Heart right ventricle (tissue), 16 donors: ENCODE data around the gene CXorf58. TPM values are rescaled to one million over a fixed set of nuclear protein-coding genes. Genes with fewer than 3 reads are reported as not detected.

Experiments used
- ATAC-seq, 8 donors: fragments of 200-7000 bp; cut with Tn5 transposase; one replicate each; pipeline ENCODE4 v1.9.1; 2020; ENCODE audit warnings: mild to moderate bottlenecking in 8 of 8, moderate library complexity in 8 of 8, moderate number of reproducible peaks in 1 of 8
- DNase-seq, 2 donors: peaks; one replicate each; pipeline ENCODE4 v3.0.0-alpha.2; 2020
- H3K27ac ChIP-seq, 10 donors: fragments of 200-600 bp; sonication (generic) in 2 of 10; one replicate each; pipeline versions ENCODE4 v1.5.0 to v1.8.0; 2020 to 2022; ENCODE audit warnings: mild to moderate bottlenecking in 3 of 10
- H3K27me3 ChIP-seq, 7 donors: fragments of 200-600 bp; one replicate each; pipeline ENCODE4 v1.8.0; 2021 to 2022; ENCODE audit warnings: mild to moderate bottlenecking in 2 of 7
- H3K36me3 ChIP-seq, 9 donors: fragments of 200-600 bp; sonication (generic) in 1 of 9; one replicate each; pipeline versions ENCODE4 v1.5.0 to v1.8.0; 2020 to 2022; ENCODE audit warnings: mild to moderate bottlenecking in 2 of 9
- H3K4me1 ChIP-seq, 9 donors: fragments of 200-600 bp; sonication (generic) in 1 of 9; one replicate each; pipeline versions ENCODE4 v1.5.0 to v1.8.0; 2020 to 2022; ENCODE audit warnings: mild to moderate bottlenecking in 4 of 9
- H3K4me3 ChIP-seq, 10 donors: fragments of 200-600 bp; sonication (generic) in 2 of 10; one replicate each; pipeline versions ENCODE4 v1.5.0 to v1.8.0; 2020 to 2022; ENCODE audit warnings: mild to moderate bottlenecking in 7 of 10, moderate library complexity in 2 of 10
- H3K9me3 ChIP-seq, 11 donors: fragments of 200-600 bp in 10 of 11; sonication (generic) in 2 of 11; one replicate each; pipeline versions ENCODE4 v1.5.0 to v1.8.0; 2013 to 2022; ENCODE audit warnings: mild to moderate bottlenecking in 2 of 11, control low read depth in 1 of 11, moderate library complexity in 1 of 11
- WGBS, 2 donors: extraction: QIAGEN DNeasy Blood & Tissue Kit; methylation state at CpG; one replicate each; pipeline ENCODE4 v1.1.7; 2013; ENCODE audit warnings: inconsistent platforms in 1 of 2; 5-methylcytosine and 5-hydroxymethylcytosine counted together
- intact Hi-C, 10 donors: fragments of 100-400 bp; cut with DNase I; formaldehyde crosslinking; loops; one replicate each; pipeline versions ENCODE4 v1.11.1 to v1.14.2; 2022
- polyA plus RNA-seq, 2 donors: library from polyadenylated mRNA; stranded (reverse); fragments of 200-250 nt; gene quantifications; one replicate each; pipeline ENCODE4 v1.2.3, GENCODE V29; 2013
- total RNA-seq, 10 donors: library from RNA; stranded (reverse); fragmentation: NEBNext Ultra II Directional in 3 of 10; extraction: Animal tissue kit (Norgen Biotek cat#: 25700) in 3 of 10; gene quantifications; one replicate each; pipeline versions ENCODE4 v1.2.1 to v1.2.4, GENCODE V29; 2021 to 2023
- TF ChIP-seq, protein P1 (sequence below), 9 donors: fragments of 200-600 bp; sonication (generic) in 2 of 9; IDR thresholded peaks; one replicate each; pipeline versions ENCODE4 v1.5.0 to v1.8.0; 2021 to 2022; ENCODE audit warnings: antibody characterized with exemption in 9 of 9, mild to moderate bottlenecking in 5 of 9, moderate library complexity in 1 of 9
- donor health status: Arrhythmogenic right ventricular cardiomyopathy.
- donor health status: ischemic (EF 13 %, LVEDD 7.1; RV severe dilation, severe dysfunction).
- donor health status: healthy with polysubstance abuse.
- donor health status: DM: no; HTN: yes; CAD: no.
- donor health status: DM: no; HTN: no; CAD: no.
- donor health status: ischemic (EF 25% LVEDD 6.9; RV normal size, moderate dysfunction).
- donor health status: ischemic (EF 25% LVEDD 5.7; RV mildly dilated, moderate dysfunction).
- donor health status: healthy.
- donor health status: DM: yes; HTN: yes; CAD: no.
- donor health status: Ischemic cardiomyopathy.
- donor health status: ischemic (EF 35%, LVEDD 5.7; RV mildly dilated, moderate dysfunction).
- donor health status: nonischemic (EF 11% LVEDD 7.7; RV severe dilation, severe dysfunction).
- donor health status: DM: yes; HTN: yes; CAD: no.
- donor health status: PGD.
- donor health status: ischemic (EF 29% LVEDD 5.4; RV normal size, mild dysfunction).
- donor health status: nonischemic (EF 23%, LVEDD 6.1; RV moderate dilation, normal function).

CXorf58 gene
- total and polyA plus RNA-seq, 12 donors, result 0.09 to 1.1 (median 0.30) TPM; not detected in 2

DNA sequence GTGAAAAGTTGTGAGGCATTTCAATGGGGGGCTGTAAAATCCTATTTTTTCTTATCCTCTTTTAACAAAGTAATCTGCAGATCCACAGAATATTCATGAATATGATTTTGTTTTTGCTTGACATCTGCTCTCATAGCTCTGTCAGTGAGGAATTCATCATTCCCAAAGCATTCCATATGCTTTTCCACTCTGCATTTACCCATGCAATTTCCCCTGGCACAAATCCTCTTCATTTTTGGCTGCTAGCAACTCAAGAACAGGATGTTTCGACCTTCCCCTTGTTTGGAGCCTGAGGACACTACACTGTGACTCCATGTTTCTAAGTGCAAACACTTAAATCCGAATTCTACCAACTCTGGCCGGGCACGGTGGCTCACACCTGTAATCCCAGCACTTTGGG, 70.7 kb downstream of the CXorf58 start:
- H3K36me3 ChIP-seq, result no peaks in the 10 kb centered on the region
- H3K4me3 ChIP-seq, result no peak overlapping the region
- no peaks in the 10 kb centered on the region for H3K4me1 ChIP-seq
- H3K9me3 ChIP-seq, result no peaks in the 10 kb centered on the region
- ATAC-seq (no peak), DNase-seq (no peak)
- WGBS, 2 donors, result 76 to 78% methylated on average over 4 of the region's 4 CpGs
- H3K27ac ChIP-seq, result no peak overlapping the region
- intact Hi-C loops, result no loop called here
- H3K27me3 ChIP-seq, result peaks cover 0 to 67% (median 0%) of the 10 kb centered on the region in 7 donors
- TF ChIP-seq, protein P1, sequence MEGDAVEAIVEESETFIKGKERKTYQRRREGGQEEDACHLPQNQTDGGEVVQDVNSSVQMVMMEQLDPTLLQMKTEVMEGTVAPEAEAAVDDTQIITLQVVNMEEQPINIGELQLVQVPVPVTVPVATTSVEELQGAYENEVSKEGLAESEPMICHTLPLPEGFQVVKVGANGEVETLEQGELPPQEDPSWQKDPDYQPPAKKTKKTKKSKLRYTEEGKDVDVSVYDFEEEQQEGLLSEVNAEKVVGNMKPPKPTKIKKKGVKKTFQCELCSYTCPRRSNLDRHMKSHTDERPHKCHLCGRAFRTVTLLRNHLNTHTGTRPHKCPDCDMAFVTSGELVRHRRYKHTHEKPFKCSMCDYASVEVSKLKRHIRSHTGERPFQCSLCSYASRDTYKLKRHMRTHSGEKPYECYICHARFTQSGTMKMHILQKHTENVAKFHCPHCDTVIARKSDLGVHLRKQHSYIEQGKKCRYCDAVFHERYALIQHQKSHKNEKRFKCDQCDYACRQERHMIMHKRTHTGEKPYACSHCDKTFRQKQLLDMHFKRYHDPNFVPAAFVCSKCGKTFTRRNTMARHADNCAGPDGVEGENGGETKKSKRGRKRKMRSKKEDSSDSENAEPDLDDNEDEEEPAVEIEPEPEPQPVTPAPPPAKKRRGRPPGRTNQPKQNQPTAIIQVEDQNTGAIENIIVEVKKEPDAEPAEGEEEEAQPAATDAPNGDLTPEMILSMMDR (IDR thresholded peaks at IDR 0.05), result no peak

DNA sequence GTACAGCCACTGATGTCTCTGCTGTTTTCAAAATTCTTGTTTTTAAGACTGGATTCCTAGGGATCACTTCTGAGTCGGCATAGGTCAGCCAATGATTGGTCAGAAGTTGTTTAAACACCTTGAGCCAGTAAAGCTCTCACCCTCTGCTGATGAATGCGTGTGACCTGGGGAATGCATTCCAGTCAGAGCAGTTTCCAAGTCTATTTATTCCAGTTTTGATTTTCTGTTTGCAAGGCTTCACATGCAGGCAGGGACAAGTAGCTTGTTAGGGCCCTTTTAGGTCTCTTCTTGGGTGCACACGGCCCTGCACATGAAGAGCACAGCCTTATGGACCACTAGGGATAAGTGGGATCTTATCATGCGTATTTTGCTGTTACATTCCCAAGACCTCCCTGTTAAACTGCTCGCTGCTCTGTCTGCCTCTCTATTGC, 72.2 kb downstream of the CXorf58 start:
- DNase-seq (no peak), ATAC-seq (no peak)
- Histone ChIP-seq H3K27ac (no peak overlapping the region), H3K4me1 (peaks cover 0 to 3% (median 0%) of the 10 kb centered on the region in 9 donors), H3K27me3 (peaks cover 0 to 81% (median 0%) of the 10 kb centered on the region in 7 donors), H3K9me3 (no peaks in the 10 kb centered on the region), H3K36me3 (peaks cover 0 to 3% (median 0%) of the 10 kb centered on the region in 9 donors), H3K4me3 (no peak overlapping the region)
- WGBS, 2 donors, result 30 to 44% methylated on average over 5 of the region's 5 CpGs
- TF ChIP-seq, protein P1 (IDR thresholded peaks at IDR 0.05), result no peak
- intact Hi-C loops, result no loop called here

DNA sequence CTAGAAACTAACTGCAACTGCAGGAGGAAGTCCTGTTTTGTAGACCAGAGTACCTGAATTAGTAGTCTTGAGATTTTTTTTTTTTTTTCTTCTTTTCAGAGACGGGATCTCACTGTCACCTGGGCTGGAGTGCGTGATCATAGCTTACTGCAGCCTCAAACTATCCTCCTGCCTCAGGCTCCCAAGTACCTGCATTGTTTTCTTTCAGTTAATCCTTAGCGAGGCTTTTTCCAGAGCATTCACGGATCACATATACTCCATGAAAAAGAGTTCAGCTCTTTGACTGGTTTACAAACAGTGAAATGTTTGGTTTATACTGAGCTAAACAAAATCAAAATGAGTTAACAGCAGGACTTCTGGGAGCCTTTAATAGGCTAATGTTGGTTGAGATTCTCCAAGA, 73.4 kb downstream of the CXorf58 start:
- H3K27me3 ChIP-seq, result peaks cover 0 to 91% (median 0%) of the 10 kb centered on the region in 7 donors
- peaks cover 0 to 3% (median 0%) of the 10 kb centered on the region in 9 donors for H3K4me1 ChIP-seq
- no peak for ATAC-seq
- H3K27ac ChIP-seq, result no peak overlapping the region
- H3K9me3 ChIP-seq, result no peaks in the 10 kb centered on the region
- intact Hi-C loops, result no loop called here
- DNase-seq, result no peak
- H3K4me3 ChIP-seq, result no peak overlapping the region
- TF ChIP-seq, protein P1 (IDR thresholded peaks at IDR 0.05), result no peak
- 90 to 92% methylated on average over 4 of the region's 4 CpGs for WGBS, 2 donors
- H3K36me3 ChIP-seq, result peaks cover 0 to 13% (median 0%) of the 10 kb centered on the region in 9 donors

DNA sequence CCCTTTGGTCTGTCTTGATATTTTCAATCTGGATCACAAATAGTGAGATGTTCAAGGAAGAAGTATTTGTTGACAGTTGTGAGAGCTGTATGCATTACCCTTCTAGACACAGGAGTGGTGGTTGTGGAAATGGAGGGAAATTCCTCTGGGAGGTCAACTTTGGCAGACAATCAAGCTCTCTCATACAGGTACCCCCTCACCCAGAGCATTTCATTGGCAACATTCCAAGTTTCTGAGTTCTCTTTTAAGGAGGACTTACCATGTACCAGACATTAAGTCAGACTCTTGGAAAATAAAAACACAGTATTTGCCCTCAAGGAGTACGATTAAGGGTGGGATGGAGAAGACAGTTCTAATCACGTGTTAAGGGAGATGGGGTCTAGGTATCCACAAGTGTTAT, 73.9 kb downstream of the CXorf58 start:
- H3K4me3 ChIP-seq, result no peak overlapping the region
- intact Hi-C loops, result no loop called here
- H3K36me3 ChIP-seq, result peaks cover 0 to 18% (median 0%) of the 10 kb centered on the region in 9 donors
- 83 to 88% methylated on average over 2 of the region's 2 CpGs for WGBS, 2 donors
- ATAC-seq (no peak), DNase-seq (no peak)
- TF ChIP-seq, protein P1 (IDR thresholded peaks at IDR 0.05), result no peak
- H3K27ac ChIP-seq, result no peak overlapping the region
- no peaks in the 10 kb centered on the region for H3K9me3 ChIP-seq
- H3K4me1 ChIP-seq, result peaks cover 0 to 3% (median 0%) of the 10 kb centered on the region in 9 donors
- H3K27me3 ChIP-seq, result peaks cover 0 to 91% (median 0%) of the 10 kb centered on the region in 7 donors
